Hindlimb muscle (tissue), 1 donor: Measurements from ENCODE around the gene OBSCN. TPM values are rescaled to one million over a fixed set of nuclear protein-coding genes. Genes with fewer than 3 reads are reported as not detected.
A peak's percentile ranks its signal among the peaks of the same experiment; 100 is the strongest.

Experiments used
- DNase-seq: peaks from one replicate; pipeline ENCODE4 v3.0.0-alpha.2; 2013
- polyA plus RNA-seq: library from polyadenylated mRNA; unstranded; fragments of 120-200 nt; gene quantifications from one replicate; pipeline ENCODE4 v1.2.1, GENCODE V29; 2013; ENCODE audit not compliant: insufficient read length

Gene OBSCN
- polyA plus RNA-seq, 1 donor, result 556 TPM

DNA sequence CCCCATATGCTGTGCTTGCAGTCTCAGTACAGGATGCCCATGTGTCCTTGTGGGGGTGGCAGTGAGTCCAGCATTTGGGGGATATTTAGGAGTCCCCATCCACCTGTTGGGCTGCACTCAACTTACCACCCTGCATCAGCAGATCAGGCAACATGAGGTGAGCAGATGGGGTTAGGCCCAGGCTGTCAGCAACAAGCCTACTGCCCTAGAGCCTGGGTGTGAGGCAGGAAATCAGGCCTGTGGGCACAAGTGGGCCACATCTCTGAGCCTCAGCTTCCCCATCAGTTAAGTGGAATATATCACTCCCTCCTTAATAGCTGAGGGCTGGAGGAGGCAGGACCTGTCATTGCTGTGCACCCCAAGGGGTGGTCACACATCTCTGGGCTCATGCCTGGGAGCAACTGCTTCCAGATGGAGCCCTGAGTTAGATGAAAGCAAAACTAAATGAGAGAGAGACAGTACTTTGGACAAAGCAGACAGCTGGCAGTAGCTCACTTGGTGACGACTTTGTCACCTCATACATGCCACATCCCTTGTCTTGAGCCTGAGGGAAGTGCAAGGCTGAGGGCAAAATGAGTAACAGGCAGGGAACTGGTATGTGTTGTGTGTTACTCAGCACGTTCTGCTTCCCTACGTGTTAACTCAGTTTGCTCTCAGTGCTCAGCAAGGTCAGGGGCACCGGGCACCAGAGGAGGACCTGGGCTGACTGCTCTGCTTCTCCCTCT is 150.4 kb downstream of the OBSCN start:
- DNase-seq, result no peak

GRCh38 chr1:228358764-228359612 is 151.1 kb downstream of the OBSCN start:
- DNase-seq, result no peak

- DNase-seq, result no peak
Measured at GRCh38 chr1:228359613-228360532, 152.0 kb downstream of the OBSCN start.

DNA sequence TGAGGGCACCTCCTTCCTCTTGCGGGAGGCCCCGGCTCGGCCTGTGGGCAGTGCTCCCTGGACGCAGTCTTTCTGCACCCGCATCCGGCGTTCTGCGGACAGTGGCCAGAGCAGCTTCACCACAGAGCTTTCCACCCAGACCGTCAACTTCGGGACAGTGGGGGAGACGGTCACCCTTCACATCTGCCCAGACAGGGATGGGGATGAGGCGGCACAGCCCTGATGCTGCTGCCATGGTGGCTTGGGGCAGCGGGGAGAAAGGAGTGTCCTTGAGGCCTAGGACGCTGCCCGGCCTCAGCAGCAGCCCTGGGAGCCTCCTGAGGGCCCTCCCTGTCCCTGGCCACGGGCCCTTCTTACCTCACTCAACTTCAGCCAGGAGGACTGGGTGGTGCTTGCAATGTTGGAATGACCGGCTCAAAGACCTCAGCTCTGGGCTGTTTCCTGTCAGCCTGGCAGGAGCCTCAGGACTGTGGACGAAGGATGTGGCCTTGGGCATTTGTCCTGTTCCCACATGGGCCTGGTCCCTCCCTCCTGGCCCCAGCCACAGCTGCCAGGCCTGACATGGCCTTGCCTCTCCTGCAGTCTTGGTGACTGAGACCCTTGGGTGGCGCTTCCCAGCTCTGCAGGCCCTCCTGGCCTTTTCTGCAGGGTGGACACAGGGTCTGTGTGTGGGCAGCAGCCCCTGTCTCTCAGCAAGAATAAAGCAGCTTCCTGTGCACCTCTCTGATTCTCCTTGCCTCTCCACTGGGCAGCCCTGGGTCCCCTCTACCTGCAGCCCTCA is 152.9 kb downstream of the OBSCN start:
- no peak for DNase-seq

- no peak for DNase-seq
Measured at GRCh38 chr1:228361314-228362140, 153.7 kb downstream of the OBSCN start.

GRCh38 chr1:228362141-228362883 is 154.5 kb downstream of the OBSCN start:
- no peak for DNase-seq

DNA sequence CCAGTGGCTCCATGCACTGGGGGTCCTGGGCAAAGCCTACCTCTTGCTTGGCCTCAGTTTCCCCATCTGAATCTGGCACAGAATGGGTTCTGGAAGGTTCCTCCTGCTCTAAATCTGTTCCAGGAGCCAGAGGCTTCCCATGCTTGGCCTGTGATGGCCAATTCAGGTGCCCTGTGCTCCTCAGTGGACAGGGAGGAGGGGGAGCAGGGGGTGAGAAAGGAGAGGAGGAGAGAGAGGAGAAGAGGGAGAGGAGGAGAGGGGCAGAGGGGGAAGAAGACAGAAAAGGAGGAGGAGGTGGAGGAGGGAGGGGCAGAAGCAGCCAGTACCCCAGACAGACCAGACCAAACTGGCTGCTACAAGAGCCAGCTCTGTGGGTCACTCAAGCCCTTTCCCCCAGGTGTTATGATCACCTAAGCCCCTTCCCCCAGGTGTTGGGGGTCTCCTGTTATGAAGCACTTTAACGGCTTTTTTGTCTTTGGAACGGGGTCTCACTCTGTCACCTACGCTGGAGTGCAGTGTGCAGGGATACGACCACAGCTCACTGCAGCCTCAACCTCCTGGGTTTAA is 155.1 kb downstream of the OBSCN start:
- no peak for DNase-seq

GRCh38 chr1:228363686-228364067 is 155.8 kb downstream of the OBSCN start:
- DNase-seq, result no peak

GRCh38 chr1:228364068-228364705 is 156.3 kb downstream of the OBSCN start:
- no peak for DNase-seq

- no peak for DNase-seq
Measured at GRCh38 chr1:228364706-228365213, 156.9 kb downstream of the OBSCN start.

DNA sequence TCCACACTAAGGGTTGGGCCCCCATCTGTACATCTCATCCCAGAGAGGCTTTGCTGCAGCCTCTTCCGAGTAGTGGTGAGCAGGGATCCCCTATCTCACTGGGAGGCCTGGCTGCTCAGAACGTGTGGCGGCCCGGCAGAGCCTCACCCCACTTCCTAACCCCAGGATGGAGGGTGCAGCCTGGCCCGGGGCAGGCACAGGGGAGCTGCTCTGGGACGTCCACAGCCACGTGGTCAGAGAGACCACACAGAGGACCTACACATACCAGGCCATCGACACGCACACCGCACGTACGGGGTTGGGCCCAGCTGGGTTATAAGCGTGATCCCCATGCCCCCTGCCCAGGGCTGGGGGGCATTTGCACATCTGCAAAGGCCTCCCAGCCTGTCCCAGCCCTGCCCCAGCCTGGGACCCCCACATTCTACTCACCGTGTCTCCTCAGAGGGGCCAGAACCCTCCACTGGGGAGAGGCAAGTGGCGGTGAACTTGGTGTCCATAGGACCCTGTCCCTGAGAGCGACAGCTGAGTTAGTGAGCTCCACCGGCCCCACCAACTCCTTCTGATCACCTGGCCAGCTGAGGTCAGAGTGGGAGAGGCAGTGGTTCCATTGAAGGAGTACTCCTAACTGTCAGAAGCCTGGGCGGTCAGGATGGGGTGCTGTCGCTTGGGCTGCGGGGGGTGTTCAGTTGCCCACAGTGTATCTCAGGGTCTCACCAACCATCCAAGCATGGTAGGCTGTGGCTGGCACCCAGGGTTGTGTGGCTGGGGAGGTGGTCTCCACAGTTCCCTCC is 157.6 kb downstream of the OBSCN start:
- no peak for DNase-seq

GRCh38 chr1:228366062-228366865 is 158.4 kb downstream of the OBSCN start:
- DNase-seq, result no peak

- DNase-seq, result peak; percentile 34
Measured at GRCh38 chr1:228366866-228367741, 159.3 kb downstream of the OBSCN start.

- no peak for DNase-seq
Measured at GRCh38 chr1:228367798-228368791, 160.3 kb downstream of the OBSCN start.
